Amygdala (tissue), 56 donors: ENCODE measurements around the gene TAS2R43.
"Not testable (repeated sequence)": the region's sequence is repeated elsewhere in the genome, so short reads cannot be mapped to it uniquely, and the experiment has no call there.

Experiments used
- DNase-seq, 56 donors: peaks; one replicate each; lab custom pipeline; 2025; lab: John Stamatoyannopoulos, UW

The TAS2R43 gene, protein sequence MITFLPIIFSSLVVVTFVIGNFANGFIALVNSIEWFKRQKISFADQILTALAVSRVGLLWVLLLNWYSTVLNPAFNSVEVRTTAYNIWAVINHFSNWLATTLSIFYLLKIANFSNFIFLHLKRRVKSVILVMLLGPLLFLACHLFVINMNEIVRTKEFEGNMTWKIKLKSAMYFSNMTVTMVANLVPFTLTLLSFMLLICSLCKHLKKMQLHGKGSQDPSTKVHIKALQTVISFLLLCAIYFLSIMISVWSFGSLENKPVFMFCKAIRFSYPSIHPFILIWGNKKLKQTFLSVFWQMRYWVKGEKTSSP

DNA sequence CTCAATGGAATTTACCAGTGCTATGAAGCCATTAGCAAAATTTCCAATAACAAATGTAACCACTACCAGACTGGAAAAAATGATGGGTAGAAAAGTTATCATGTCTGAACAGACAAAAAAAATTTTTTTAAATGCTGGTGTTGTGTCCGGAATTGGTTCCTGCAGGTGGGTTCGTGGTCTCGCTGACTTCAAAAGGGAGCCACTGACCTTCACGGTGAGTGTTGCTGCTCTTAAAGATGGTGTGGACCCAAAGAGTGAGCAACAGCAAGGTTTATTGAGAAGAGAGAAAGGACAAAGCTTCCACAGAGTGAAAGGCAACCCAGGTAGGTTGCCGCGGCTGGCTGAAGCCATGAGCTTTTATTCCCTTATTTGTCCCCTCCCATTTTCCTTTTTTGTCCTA, at the start of gene TAS2R43:
TSS of gene TAS2R43 (minus strand) at position 186 of the 400 bp plus-strand sequence. CDS start at position 102, 84 bp downstream.
- no peak for DNase-seq

GRCh38 chr12:11136075-11136474, 44.0 kb upstream of the TAS2R43 start:
- no peak for DNase-seq

DNA sequence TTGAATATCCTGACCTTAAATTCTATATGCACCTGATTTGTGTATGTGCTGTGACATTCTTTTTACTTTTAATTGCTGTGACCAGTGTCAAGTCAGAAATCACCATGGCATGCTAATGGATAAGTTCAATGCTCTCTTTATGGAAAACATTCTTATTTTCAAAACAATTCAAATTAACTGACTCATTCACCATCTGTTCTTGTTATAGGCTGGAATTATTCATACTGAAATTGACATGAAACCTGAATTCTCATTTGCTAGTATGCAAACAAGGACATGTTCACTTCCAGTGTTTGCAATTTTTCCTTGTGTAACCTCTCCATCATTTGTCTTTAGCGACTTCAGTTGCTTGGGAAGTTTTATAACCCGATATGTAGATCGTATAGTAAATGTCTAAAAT, 42.2 kb upstream of the TAS2R43 start, which contains the start of gene TAS2R30:
TSS of gene TAS2R30 (minus strand) at position 340 of the 400 bp plus-strand sequence. CDS start 400 bp downstream, outside the sequence.
- no peak for DNase-seq

DNA sequence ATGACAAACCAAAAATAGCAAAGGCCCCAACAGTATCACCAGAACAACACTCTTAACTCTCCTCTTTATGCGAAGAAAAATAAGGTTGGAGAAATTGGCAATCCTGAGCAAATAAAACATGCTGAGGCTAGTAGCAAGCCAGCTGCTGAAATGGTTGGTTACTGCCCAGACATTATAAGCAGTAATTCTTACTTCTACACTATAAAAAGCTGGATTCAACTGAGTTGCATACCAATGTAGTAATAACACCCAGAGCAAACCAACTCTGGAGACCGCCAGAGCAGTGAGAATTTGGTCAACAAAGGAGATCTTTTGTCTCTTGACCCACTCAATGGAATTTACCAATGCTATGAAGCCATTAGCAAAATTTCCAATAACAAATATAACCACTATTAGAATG, 41.7 kb upstream of the TAS2R43 start:
- DNase-seq, result no peak

GRCh38 chr12:11133162-11133561, 41.0 kb upstream of the TAS2R43 start:
- DNase-seq, result no peak

- no peak for DNase-seq
Observed at GRCh38 chr12:11130999-11131398, 38.9 kb upstream of the TAS2R43 start.

- no peak for DNase-seq
Observed at GRCh38 chr12:11130382-11130781, 38.3 kb upstream of the TAS2R43 start.

DNA sequence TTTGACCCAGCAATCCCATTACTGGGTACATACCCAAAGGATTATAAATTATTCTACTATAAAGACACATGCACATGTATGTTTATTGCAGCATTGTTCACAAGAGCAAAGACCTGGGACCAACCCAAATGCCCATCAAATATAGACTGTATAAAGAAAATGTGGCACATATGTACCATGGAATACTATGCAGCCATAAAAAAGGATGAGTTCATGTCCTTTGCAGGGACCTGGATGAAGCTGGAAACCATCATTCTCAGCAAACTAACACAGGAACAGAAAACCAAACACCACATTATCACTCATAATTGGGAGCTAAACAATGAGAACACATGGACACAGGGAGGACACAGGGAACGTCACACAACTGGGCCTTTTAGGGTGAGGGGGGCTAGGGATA, 22.0 kb upstream of the TAS2R43 start:
- not testable (repeated sequence) for DNase-seq

GRCh38 chr12:11111213-11111612, 19.1 kb upstream of the TAS2R43 start:
- not testable (repeated sequence) for DNase-seq

DNA sequence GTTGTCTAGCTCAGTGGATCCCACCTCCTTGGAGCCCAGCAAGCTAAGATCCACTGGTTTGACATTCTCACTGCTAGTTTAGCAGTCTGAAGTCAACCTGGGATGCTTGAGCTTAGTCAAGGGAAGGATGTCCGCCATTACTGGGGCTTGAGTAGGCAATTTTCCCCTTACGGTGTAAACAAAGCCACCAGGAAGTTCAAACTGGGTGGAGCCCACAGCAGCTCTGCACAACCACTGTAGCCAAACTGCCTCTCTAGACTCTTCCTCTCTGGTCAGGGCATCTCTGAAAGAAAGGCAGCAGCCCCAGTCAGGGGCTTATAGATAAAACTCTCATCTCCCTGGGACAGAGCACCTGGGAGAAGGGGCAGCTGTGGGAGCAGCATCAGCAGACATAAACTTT, 16.7 kb upstream of the TAS2R43 start:
- no peak for DNase-seq

DNA sequence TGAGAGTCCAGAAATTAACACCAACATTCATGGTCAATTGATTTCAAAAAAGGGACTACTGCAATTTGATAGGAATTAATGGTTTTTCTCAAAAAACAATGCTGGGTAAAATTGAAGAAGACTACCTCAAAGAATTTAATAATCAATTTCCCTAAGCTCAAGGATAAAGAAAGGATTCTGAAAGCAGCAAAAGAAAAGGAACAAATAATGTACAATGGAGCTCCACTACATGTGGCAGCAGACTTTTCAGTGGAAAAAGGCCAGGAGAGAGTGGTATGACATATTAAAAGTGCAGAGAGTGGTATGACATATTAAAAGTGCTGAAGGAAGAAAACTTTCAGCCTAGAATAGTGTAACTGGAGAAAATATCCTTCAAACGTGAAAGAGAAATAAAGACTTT, 15.6 kb upstream of the TAS2R43 start:
- DNase-seq, result no peak

DNA sequence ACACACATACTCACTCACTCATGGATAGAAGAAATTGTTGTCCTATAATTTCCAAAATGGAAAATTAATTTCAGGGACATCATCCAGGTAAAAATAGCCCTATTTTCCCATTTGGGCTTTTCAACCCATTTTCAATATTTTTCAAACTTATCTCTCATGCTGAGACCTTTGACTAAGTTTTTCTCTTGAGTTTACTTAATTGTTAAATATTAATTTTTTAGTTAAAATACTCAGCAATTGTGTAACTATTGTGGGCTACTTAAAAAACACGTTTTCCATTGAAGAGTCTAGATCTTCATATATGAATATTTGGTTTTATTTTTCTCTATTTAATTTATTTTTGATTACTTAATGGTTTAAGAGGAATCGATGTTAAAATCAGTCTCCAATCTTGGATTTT, 14.2 kb upstream of the TAS2R43 start:
- no peak for DNase-seq

GRCh38 chr12:11105546-11105945, 13.4 kb upstream of the TAS2R43 start:
- no peak for DNase-seq

DNA sequence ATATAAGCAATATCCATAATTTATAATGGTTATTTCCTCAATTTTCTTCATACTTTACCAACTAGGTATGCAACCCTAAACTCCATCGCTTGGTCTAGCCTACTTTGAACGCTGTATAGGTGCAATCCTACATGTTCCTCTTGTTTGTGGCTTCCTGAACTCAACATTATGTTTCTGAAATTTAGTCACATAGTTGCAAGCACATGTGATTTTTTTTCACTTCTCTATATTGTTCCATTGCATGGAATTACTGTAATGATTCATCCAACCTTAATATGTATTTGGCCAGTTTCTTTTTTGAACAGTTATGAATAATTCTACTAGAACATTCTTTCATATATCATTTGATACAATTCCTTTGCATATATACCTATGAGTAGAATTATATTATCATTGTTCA, 2.8 kb upstream of the TAS2R43 start:
- not testable (repeated sequence) for DNase-seq

DNA sequence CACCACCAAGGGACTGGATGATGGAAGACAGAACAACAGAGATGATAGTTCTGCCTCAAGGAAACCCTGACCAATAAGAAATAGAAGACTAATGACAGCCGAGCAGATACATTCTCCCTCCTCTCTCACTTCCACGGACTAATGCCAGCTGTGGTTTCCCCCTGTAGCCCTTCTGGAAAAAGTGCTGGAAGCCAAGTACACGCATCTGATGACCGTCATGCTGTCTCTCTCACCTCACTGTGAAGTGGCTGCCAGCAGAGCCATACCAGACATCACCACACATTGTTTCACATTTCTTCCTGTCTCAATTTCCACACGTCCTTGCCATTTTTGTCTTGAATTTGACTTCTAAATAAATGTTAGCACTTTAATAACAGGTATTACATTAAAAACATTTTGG, 2.9 kb downstream of the TAS2R43 start:
- no peak for DNase-seq

GRCh38 chr12:11085419-11085818, 6.7 kb downstream of the TAS2R43 start:
- DNase-seq, result no peak

- DNase-seq, result no peak
Observed at GRCh38 chr12:11081987-11082386, 10.1 kb downstream of the TAS2R43 start.

- DNase-seq, result no peak
Observed at GRCh38 chr12:11078246-11078645, 13.9 kb downstream of the TAS2R43 start.

DNA sequence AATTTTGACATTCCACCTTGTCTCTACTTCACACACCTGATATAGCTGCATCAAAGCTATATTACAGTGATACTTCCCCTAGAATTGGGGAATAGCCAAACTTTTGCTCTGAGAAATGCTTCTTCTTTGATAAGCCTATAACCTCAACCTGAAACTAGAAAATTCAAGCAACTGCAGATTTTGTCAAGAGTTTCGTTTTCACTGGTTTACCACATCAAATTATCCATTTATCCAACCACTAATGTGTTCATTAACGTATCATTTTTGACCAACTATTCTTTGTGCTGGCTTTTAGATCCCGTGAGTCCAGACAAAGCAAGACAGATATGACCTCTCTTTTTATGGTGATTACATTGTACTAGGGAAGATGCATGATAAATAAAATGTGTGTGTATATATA, 16.5 kb downstream of the TAS2R43 start:
- no peak for DNase-seq

DNA sequence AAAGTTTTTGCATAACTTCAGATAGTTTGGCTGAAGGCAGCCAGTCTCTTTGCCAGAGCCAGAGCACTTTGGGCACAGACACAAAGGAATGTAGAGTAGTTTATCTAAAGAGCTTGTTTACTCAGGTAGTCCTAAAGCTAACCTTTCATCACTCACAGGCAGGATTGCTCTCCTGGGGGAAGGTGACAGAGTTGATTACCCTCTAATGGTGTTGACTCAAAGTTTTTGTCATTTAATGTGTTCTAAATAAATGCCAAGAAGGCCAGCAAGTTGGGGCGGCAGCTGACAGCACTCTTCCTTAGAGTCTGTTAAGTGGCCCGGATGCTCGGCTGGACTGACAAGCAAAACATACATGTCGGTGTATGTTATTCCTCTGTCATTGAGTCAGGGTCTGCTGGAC, 20.7 kb downstream of the TAS2R43 start:
- DNase-seq, result no peak

- DNase-seq, result no peak
Observed at GRCh38 chr12:11070999-11071398, 21.1 kb downstream of the TAS2R43 start.

DNA sequence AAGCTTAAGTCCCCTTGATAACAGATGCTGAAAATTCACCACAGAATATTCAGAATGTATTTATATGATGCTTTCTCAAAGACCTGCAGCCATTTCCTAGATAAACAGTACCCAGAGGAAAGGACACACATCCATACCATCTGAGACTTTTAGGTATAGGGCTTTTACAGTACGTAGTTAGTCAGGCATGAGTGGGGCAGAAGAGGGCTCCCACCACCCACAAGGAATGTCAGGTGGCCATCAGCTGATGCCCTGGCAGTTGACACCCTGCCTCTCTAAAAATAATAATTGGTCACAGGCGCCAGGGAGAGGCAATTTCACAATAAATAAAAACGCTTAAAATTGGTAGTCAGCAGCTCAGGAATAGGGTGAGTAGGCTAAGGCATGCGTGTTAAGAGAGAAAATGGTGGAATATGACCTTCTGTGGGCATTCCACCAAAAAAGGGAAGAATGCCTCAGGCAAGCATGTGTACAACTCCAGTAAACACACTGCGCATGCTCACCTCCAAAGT, 22.2 kb downstream of the TAS2R43 start:
- DNase-seq, result no peak
